T-cell (primary cell): ENCODE measurements around the gene TMEM176A. TPM values are rescaled to one million over a fixed set of nuclear protein-coding genes. Genes with fewer than 3 reads are reported as not detected.

ENCODE experiments used
- total RNA-seq, 35 experiments: library from RNA in 6 of 35; stranded (reverse) in 6 of 35; fragments of 120-200 nt in 1 of 35; gene quantifications; one replicate each; pipeline versions ENCODE4 v1.2.1 to v1.2.4 and lab custom pipeline; 2013 to 2026

The TMEM176A gene
- total RNA-seq, 5 donors from 2014 or later (not counting 1 experiment from before 2014, with no cell fraction given), result 0.43 to 0.79 (median 0.73) TPM; not detected in 2

Other genes starting within 250 kb of the TMEM176A start
- gene GIMAP4, start 233.4 kb upstream of the TMEM176A start, total RNA-seq, result 100 to 1,000 TPM; 121 to 341 (median 306) TPM
- gene GIMAP6, start 168.4 kb upstream of the TMEM176A start, total RNA-seq, result 100 to 1,000 TPM in 3 of 5 donors, 10 to 100 TPM in 2; 55.0 to 168 (median 150) TPM
- 100 to 1,000 TPM in 4 of 5 donors, 10 to 100 TPM in 1; 83.2 to 226 (median 183) TPM for gene GIMAP2, start 115.1 kb upstream of the TMEM176A start, total RNA-seq
- 10 to 100 TPM; 23.5 to 99.9 (median 76.8) TPM for gene GIMAP1, start 84.2 kb upstream of the TMEM176A start, total RNA-seq
- gene GIMAP5, start 63.4 kb upstream of the TMEM176A start, total RNA-seq, result 100 to 1,000 TPM in 3 of 5 donors, 10 to 100 TPM in 2; 82.8 to 271 (median 248) TPM
- gene TMEM176B, start 405 bp upstream of the TMEM176A start, total RNA-seq, result under 1 TPM in 4 of 5 donors, not detected in 1; 0.30 to 0.92 (median 0.63) TPM
- under 1 TPM in 2 of 5 donors, not detected in 3; 0.15 to 0.28 TPM for gene AOC1, start 51.7 kb downstream of the TMEM176A start, total RNA-seq
- 1 to 10 TPM; 2.9 to 4.6 (median 3.0) TPM for gene KCNH2, start 177.6 kb downstream of the TMEM176A start, total RNA-seq
- gene NOS3, start 190.2 kb downstream of the TMEM176A start, total RNA-seq, result 10 to 100 TPM in 1 of 5 donors, 1 to 10 TPM in 4; 4.8 to 10.1 (median 5.0) TPM
- gene ATG9B, start 223.7 kb downstream of the TMEM176A start, total RNA-seq, result 10 to 100 TPM; 24.0 to 37.0 (median 31.8) TPM
- gene ABCB8, start 227.7 kb downstream of the TMEM176A start, total RNA-seq, result 10 to 100 TPM; 72.4 to 83.0 (median 74.8) TPM
- gene ASIC3, start 247.8 kb downstream of the TMEM176A start, total RNA-seq, result 10 to 100 TPM in 4 of 5 donors, 1 to 10 TPM in 1; 9.8 to 16.0 (median 11.9) TPM